Parathyroid adenoma (tissue), 2 donors: ENCODE data around the gene TMCC3.

ENCODE experiments used
- H2AFZ ChIP-seq: fragments of 300-600 bp; sonication (generic); one replicate; pipeline ENCODE4 v1.7.0; 2017; ENCODE audit warnings: antibody characterized with exemption, mild to moderate bottlenecking
- H3K27ac ChIP-seq: fragments of 300-600 bp; sonication (generic); one replicate; pipeline ENCODE4 v1.7.0; 2017
- H3K27me3 ChIP-seq: fragments of 300-600 bp; sonication (generic); one replicate; pipeline ENCODE4 v1.7.0; 2017; ENCODE audit warnings: low read length; ENCODE audit not compliant: control insufficient read depth, insufficient read depth
- H3K36me3 ChIP-seq: fragments of 300-600 bp; sonication (generic); one replicate; pipeline ENCODE4 v1.7.0; 2017; ENCODE audit warnings: low read length; ENCODE audit not compliant: control insufficient read depth, insufficient read depth
- H3K4me1 ChIP-seq: fragments of 300-600 bp; sonication (generic); one replicate; pipeline ENCODE4 v1.7.0; 2017; ENCODE audit warnings: control low read depth
- H3K4me2 ChIP-seq: fragments of 300-600 bp; sonication (generic); one replicate; pipeline ENCODE4 v1.7.0; 2017; ENCODE audit warnings: low read length
- H3K4me3 ChIP-seq: fragments of 300-600 bp; sonication (generic); one replicate; pipeline ENCODE4 v1.7.0; 2017; ENCODE audit warnings: low read depth, low read length
- H3K79me2 ChIP-seq: fragments of 300-600 bp; sonication (generic); one replicate; pipeline ENCODE4 v1.7.0; 2017; ENCODE audit warnings: control low read depth
- H3K9ac ChIP-seq: fragments of 300-600 bp; sonication (generic); one replicate; pipeline ENCODE4 v1.7.0; 2017; ENCODE audit warnings: mild to moderate bottlenecking
- H3K9me3 ChIP-seq: fragments of 300-600 bp; sonication (generic); one replicate; pipeline ENCODE4 v1.7.0; 2017; ENCODE audit warnings: low read length; ENCODE audit not compliant: control insufficient read depth
- TF ChIP-seq, protein P1 (sequence below): fragments of 300-600 bp; sonication (generic); IDR thresholded peaks from one replicate; pipeline ENCODE4 v1.7.0; 2017; ENCODE audit warnings: antibody characterized with exemption, mild to moderate bottlenecking
- donor health status: primary hyperparathyroidism.

The TMCC3 gene

GRCh38 chr12:94582591-94582990 is 67.8 kb downstream of the TMCC3 start:
- Histone ChIP-seq H3K4me2 (no peak overlapping the region), H3K4me3 (no peak overlapping the region), H3K79me2 (peaks cover 3% of the 10 kb centered on the region), H3K27me3 (no peaks in the 10 kb centered on the region), H3K9ac (no peak overlapping the region), H2AFZ (no peak overlapping the region), H3K27ac (no peak overlapping the region), H3K36me3 (no peaks in the 10 kb centered on the region), H3K4me1 (no peaks in the 10 kb centered on the region), H3K9me3 (no peaks in the 10 kb centered on the region)
- TF ChIP-seq, protein P1, sequence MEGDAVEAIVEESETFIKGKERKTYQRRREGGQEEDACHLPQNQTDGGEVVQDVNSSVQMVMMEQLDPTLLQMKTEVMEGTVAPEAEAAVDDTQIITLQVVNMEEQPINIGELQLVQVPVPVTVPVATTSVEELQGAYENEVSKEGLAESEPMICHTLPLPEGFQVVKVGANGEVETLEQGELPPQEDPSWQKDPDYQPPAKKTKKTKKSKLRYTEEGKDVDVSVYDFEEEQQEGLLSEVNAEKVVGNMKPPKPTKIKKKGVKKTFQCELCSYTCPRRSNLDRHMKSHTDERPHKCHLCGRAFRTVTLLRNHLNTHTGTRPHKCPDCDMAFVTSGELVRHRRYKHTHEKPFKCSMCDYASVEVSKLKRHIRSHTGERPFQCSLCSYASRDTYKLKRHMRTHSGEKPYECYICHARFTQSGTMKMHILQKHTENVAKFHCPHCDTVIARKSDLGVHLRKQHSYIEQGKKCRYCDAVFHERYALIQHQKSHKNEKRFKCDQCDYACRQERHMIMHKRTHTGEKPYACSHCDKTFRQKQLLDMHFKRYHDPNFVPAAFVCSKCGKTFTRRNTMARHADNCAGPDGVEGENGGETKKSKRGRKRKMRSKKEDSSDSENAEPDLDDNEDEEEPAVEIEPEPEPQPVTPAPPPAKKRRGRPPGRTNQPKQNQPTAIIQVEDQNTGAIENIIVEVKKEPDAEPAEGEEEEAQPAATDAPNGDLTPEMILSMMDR, result no peak

- no peak overlapping the region for H3K27ac ChIP-seq
- H3K9me3 ChIP-seq, result no peaks in the 10 kb centered on the region
- H3K79me2 ChIP-seq, result peaks cover 3% of the 10 kb centered on the region
- TF ChIP-seq, protein P1, result no peak
- H3K36me3 ChIP-seq, result no peaks in the 10 kb centered on the region
- H3K4me2 ChIP-seq, result no peak overlapping the region
- no peak overlapping the region for H3K9ac ChIP-seq
- H3K4me1 ChIP-seq, result no peaks in the 10 kb centered on the region
- no peak overlapping the region for H2AFZ ChIP-seq
- no peak overlapping the region for H3K4me3 ChIP-seq
- no peaks in the 10 kb centered on the region for H3K27me3 ChIP-seq
Observed at GRCh38 chr12:94575645-94576403, 74.5 kb downstream of the TMCC3 start.

GRCh38 chr12:94575024-94575423 is 75.3 kb downstream of the TMCC3 start:
- TF ChIP-seq, protein P1, result no peak
- Histone ChIP-seq H3K79me2 (no peaks in the 10 kb centered on the region), H3K9ac (no peak overlapping the region)

DNA sequence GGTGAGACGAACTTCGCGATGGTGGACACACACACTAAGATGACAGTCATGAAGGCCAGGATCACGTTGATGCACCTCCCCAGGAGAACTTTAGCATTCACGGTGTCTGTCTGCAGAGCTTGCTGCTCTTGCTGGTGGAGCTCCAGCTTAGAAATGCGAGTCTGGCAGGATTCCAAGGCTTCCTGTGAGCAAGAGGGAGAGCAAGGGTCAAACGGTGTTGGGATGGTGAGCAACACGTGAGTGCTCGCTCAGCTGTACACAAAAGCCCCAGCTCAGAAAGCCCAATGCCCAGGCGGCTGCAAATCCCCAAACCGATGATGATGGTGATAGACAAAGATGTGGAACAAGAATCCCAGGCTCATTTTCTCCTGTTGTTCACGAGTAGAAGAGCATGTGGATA is 78.8 kb downstream of the TMCC3 start:
- Histone ChIP-seq H3K79me2 (no peaks in the 10 kb centered on the region), H3K9ac (no peak overlapping the region), H3K27me3 (no peaks in the 10 kb centered on the region), H3K9me3 (no peaks in the 10 kb centered on the region), H2AFZ (no peak overlapping the region), H3K4me2 (no peak overlapping the region), H3K27ac (no peak overlapping the region), H3K36me3 (no peaks in the 10 kb centered on the region), H3K4me1 (no peaks in the 10 kb centered on the region), H3K4me3 (no peak overlapping the region)
- TF ChIP-seq, protein P1, result no peak

More at GRCh38 chr12:94575024-94575423, 75.3 kb downstream of the TMCC3 start:
- H3K27ac ChIP-seq, result no peak overlapping the region
- no peak overlapping the region for H2AFZ ChIP-seq
- H3K4me1 ChIP-seq, result no peaks in the 10 kb centered on the region
- H3K4me2 ChIP-seq, result no peak overlapping the region
- H3K36me3 ChIP-seq, result no peaks in the 10 kb centered on the region
- H3K27me3 ChIP-seq, result no peaks in the 10 kb centered on the region
- no peak overlapping the region for H3K4me3 ChIP-seq
- no peaks in the 10 kb centered on the region for H3K9me3 ChIP-seq

DNA sequence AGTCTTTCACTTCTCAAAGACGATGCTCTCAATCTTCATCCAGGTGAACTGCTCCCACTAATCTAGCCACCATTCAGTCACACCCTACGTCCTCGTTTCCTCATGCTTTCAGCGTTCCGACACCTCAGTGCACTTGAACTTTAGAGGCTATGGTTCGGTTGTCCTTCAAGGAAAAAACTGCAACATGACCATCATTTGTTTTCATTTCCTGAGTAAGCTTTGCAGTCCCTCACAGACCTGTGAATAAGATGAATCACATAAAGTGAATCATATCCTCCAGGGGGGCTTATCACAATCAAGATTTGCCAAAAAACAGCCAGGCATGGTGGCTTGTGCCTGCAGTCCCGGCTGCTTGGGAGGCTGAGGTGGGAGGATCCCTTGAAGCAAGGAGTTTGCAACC is 80.2 kb downstream of the TMCC3 start:
- Histone ChIP-seq H3K27me3 (no peaks in the 10 kb centered on the region), H3K4me3 (no peak overlapping the region), H3K36me3 (no peaks in the 10 kb centered on the region), H3K9me3 (no peaks in the 10 kb centered on the region), H2AFZ (no peak overlapping the region), H3K9ac (no peak overlapping the region), H3K4me1 (no peaks in the 10 kb centered on the region), H3K79me2 (no peaks in the 10 kb centered on the region), H3K4me2 (no peak overlapping the region), H3K27ac (no peak overlapping the region)
- TF ChIP-seq, protein P1, result no peak
